ENCODE data around the gene FANCD2. TPM values are rescaled to one million over a fixed set of nuclear protein-coding genes. Genes with fewer than 3 reads are reported as not detected.
"Not testable (repeated sequence)": the region's sequence is repeated elsewhere in the genome, so short reads cannot be mapped to it uniquely, and the experiment has no call there.

The FANCD2 gene
- total RNA-seq, 6 donors from 2014 or later = 3.0 to 23.0 (median 5.8) TPM

DNA sequence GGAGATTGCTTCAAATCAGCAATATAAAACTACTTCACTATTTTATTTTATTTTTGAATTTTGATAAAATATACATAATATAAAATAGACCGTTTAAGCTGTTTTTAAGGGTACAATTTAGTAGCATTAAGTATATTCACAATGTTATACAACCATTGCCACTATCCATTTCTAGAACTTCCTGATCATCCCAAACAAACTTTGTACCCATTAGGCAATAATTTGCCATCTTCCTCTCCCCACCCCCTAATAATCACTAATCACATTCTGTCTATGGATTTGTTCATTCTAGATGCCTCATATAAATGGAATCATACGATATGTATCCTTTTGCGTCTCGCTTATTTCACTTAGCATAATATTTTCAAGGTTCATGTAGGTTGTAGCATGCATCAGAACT, 28.9 kb downstream of the FANCD2 start:
- ATAC-seq (ENCODE audit: low FRiP score in 2 of 2) (no peak), DNase-seq (no peak)
- no peaks in the 10 kb centered on the region for H3K4me1 ChIP-seq
- H3K9me3 ChIP-seq = no peaks in the 10 kb centered on the region
- WGBS, 2 donors = 98 to 100% methylated on average over 4 of the region's 4 CpGs
- H3K27ac ChIP-seq = no peak overlapping the region
- H3K4me3 ChIP-seq = no peak overlapping the region
- no peaks in the 10 kb centered on the region for H3K36me3 ChIP-seq
- TF ChIP-seq POLR2AphosphoS5 (IDR thresholded peaks at IDR 0.05) (no peak), POLR2A (IDR thresholded peaks at IDR 0.05) (no peak), EP300 (IDR thresholded peaks at IDR 0.05) (no peak)
- TF ChIP-seq, protein P1, sequence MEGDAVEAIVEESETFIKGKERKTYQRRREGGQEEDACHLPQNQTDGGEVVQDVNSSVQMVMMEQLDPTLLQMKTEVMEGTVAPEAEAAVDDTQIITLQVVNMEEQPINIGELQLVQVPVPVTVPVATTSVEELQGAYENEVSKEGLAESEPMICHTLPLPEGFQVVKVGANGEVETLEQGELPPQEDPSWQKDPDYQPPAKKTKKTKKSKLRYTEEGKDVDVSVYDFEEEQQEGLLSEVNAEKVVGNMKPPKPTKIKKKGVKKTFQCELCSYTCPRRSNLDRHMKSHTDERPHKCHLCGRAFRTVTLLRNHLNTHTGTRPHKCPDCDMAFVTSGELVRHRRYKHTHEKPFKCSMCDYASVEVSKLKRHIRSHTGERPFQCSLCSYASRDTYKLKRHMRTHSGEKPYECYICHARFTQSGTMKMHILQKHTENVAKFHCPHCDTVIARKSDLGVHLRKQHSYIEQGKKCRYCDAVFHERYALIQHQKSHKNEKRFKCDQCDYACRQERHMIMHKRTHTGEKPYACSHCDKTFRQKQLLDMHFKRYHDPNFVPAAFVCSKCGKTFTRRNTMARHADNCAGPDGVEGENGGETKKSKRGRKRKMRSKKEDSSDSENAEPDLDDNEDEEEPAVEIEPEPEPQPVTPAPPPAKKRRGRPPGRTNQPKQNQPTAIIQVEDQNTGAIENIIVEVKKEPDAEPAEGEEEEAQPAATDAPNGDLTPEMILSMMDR (IDR thresholded peaks at IDR 0.05) = no peak
- no peaks in the 10 kb centered on the region for H3K27me3 ChIP-seq

DNA sequence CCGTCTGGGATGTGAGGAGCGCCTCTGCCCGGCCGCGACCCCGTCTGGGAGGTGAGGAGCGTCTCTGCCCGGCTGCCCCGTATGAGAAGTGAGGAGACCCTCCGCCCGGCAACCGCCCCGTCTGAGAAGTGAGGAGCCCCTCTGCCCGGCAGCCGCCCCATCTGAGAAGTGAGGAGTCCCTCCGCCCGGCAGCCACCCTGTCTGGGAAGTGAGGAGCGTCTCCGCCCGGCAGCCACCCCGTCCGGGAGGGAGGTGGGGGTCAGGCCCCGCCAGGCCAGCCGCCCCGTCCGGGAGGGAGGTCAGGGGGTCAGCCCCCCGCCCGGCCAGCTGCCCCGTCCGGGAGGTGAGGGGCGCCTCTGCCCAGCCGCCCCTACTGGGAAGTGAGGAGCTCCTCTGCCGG, 43.8 kb downstream of the FANCD2 start:
- 100% methylated on average over 4 of the region's 33 CpGs; no CpG with 5 or more reads in 1 of the 2 donors for WGBS, 2 donors
- not testable (repeated sequence) for H3K27ac ChIP-seq; ATAC-seq (ENCODE audit: low FRiP score in 2 of 2); H3K4me3 ChIP-seq; H3K36me3 ChIP-seq; H3K27me3 ChIP-seq; H3K9me3 ChIP-seq; H3K4me1 ChIP-seq
- DNase-seq = peak in 1 of 2 donors; percentile 60

DNA sequence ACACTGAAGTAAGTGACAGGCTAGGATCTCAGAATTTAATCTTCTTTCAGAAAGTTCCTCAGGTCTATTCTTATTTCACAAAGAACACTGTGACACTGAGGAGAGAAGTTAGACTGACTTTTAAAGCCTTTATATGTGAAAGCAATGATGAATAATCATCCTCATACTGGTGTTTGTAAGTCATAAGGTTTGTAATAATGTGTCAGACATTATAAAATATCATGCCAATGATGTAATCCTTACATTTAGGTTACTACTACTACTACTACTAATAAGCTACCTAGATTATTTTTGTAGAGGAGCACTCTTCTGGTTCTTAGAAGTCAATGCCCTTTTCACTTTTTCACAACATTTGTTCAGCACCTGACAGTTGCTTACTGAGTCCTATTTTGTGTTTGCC, 48.4 kb downstream of the FANCD2 start:
- DNase-seq (no peak), ATAC-seq (ENCODE audit: low FRiP score in 2 of 2) (no peak)
- Histone ChIP-seq H3K9me3 (no peaks in the 10 kb centered on the region), H3K27ac (no peak overlapping the region), H3K27me3 (no peaks in the 10 kb centered on the region), H3K36me3 (no peaks in the 10 kb centered on the region), H3K4me3 (no peak overlapping the region), H3K4me1 (no peaks in the 10 kb centered on the region)
- TF ChIP-seq, protein P1 (IDR thresholded peaks at IDR 0.05) = no peak
- no peak for TF ChIP-seq POLR2A (IDR thresholded peaks at IDR 0.05)
- no peak for TF ChIP-seq EP300 (IDR thresholded peaks at IDR 0.05)
- no peak for TF ChIP-seq POLR2AphosphoS5 (IDR thresholded peaks at IDR 0.05)

DNA sequence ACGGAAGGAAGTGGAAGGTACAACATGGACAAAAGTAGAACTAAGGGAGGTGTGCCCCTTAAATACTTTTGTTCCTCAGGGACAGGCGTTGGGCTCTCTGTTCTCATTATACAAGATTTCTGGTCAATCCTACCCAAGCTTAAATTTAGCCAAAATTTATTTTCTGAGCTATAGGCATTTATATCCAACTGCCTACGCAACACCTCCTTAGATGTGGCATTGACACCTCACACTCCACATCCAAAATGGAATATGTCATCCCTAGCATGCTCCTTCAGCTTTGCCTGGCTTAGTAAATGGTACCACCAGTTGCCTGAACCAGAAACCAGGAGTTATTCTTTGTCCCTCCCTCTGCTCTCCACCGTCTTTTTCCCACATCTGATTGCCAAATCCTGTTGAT, 55.6 kb downstream of the FANCD2 start:
- no peak for TF ChIP-seq POLR2AphosphoS5 (IDR thresholded peaks at IDR 0.05)
- no peak for TF ChIP-seq POLR2A (IDR thresholded peaks at IDR 0.05)
- TF ChIP-seq EP300 (IDR thresholded peaks at IDR 0.05) = no peak
- H3K27me3 ChIP-seq = no peaks in the 10 kb centered on the region
- H3K4me1 ChIP-seq = no peaks in the 10 kb centered on the region
- WGBS, 2 donors = 91 to 93% methylated on average over 4 of the region's 4 CpGs
- H3K27ac ChIP-seq = no peak overlapping the region
- no peaks in the 10 kb centered on the region for H3K36me3 ChIP-seq
- H3K9me3 ChIP-seq = no peaks in the 10 kb centered on the region
- H3K4me3 ChIP-seq = no peak overlapping the region
- DNase-seq (no peak), ATAC-seq (ENCODE audit: low FRiP score in 2 of 2) (no peak)

DNA sequence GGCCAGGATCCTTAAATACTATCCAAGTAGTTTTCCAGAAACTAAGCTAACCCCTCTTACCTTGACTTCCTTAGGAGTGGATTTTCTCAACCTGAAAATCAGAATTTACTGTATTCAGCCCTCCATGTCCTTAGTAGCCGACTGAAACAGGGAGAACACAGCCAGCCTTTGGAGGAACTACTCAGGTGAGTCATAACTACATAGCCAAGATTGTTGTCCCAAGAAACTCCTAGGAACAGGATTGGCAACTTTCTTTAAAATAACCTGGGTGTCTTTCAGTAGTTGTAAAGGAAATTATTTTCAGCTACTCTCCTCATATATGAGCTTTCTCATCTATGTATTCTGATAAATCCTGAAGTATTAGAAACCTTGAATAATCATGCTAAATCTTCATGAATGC, 59.5 kb downstream of the FANCD2 start:
- no peaks in the 10 kb centered on the region for H3K27me3 ChIP-seq
- ATAC-seq (ENCODE audit: low FRiP score in 2 of 2) (no peak), DNase-seq (no peak)
- no peaks in the 10 kb centered on the region for H3K9me3 ChIP-seq
- H3K4me1 ChIP-seq = no peaks in the 10 kb centered on the region
- WGBS, 2 donors = 82 to 88% methylated on average over 1 of the region's 1 CpG
- no peak for TF ChIP-seq POLR2AphosphoS5 (IDR thresholded peaks at IDR 0.05)
- H3K27ac ChIP-seq = no peak overlapping the region
- no peaks in the 10 kb centered on the region for H3K36me3 ChIP-seq
- H3K4me3 ChIP-seq = no peak overlapping the region

DNA sequence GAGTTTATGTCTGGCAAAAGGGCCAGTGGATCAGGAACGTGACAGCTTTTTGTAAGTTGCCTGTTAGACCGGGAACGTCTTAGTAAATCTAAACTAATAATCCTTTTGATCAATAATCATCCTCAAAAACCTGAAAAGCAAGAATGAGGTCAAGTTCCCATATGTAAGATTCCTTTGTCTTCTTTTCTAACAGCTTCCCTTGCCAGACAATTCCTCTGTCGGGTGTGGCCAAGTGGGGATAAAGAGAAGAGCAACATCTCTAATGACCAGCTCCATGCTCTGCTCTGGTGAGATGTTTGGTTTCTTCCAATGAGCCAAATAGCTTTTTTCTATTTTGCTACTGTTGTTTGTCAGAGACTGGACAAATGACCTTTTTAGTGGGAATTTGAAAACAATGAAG, 62.0 kb downstream of the FANCD2 start:
- TF ChIP-seq, protein P1 (IDR thresholded peaks at IDR 0.05) = no peak
- 89 to 94% methylated on average over 4 of the region's 4 CpGs for WGBS, 2 donors

More for the DNA sequence above, 62.0 kb downstream of the FANCD2 start:
- Histone ChIP-seq H3K4me3 (no peak overlapping the region), H3K4me1 (no peaks in the 10 kb centered on the region), H3K36me3 (no peaks in the 10 kb centered on the region), H3K27me3 (no peaks in the 10 kb centered on the region), H3K9me3 (no peaks in the 10 kb centered on the region), H3K27ac (no peak overlapping the region)
- DNase-seq (no peak), ATAC-seq (ENCODE audit: low FRiP score in 2 of 2) (no peak)
